Body of pancreas (tissue), 4 donors: ENCODE results near the gene ANKRD17.

ENCODE experiments used
- CTCF ChIP-seq, 7 experiments: fragments of 450-650 bp in 4 of 7; fragments of 200-600 bp in 3 of 7; sonication (generic) in 3 of 7; IDR thresholded peaks; one replicate each; pipeline ENCODE4 v1.5.1; 2016 to 2019; ENCODE audit warnings: antibody characterized with exemption in 7 of 7
- POLR2A ChIP-seq, 3 donors: fragments of 450-650 bp; IDR thresholded peaks; one replicate each; pipeline ENCODE4 v1.6.1; 2016; ENCODE audit warnings: antibody characterized with exemption in 3 of 3, mild to moderate bottlenecking in 2 of 3

- TF ChIP-seq CTCF (IDR thresholded peaks at IDR 0.05) = no peak
- TF ChIP-seq POLR2A (IDR thresholded peaks at IDR 0.05) = no peak
Measured at GRCh38 chr4:73053974-73054480, 204.6 kb downstream of the ANKRD17 start.
